Coronary artery (tissue), 2 donors: ENCODE measurements around the gene ALDH2.
"Not testable (repeated sequence)": the region's sequence is repeated elsewhere in the genome, so short reads cannot be mapped to it uniquely, and the experiment has no call there.

Experiments used
- DNase-seq: peaks from one replicate; pipeline ENCODE4 v3.0.0-alpha.2; 2017; ENCODE audit warnings: low spot score
- H3K27ac ChIP-seq, 2 donors: fragments of 200-600 bp; sonication (generic); one replicate each; pipeline ENCODE4 v1.5.1; 2016 to 2019
- H3K4me3 ChIP-seq: fragments of 200-600 bp; sonication (generic); 2 replicates; pipeline ENCODE4 v1.5.1; 2016; ENCODE audit warnings: mild to moderate bottlenecking, moderate library complexity
- CTCF ChIP-seq: fragments of 200-600 bp; sonication (generic); IDR thresholded peaks from one replicate; pipeline ENCODE4 v1.5.1; 2019; ENCODE audit warnings: antibody characterized with exemption

The ALDH2 gene

GRCh38 chr12:111806304-111806703 is 39.6 kb downstream of the ALDH2 start:
- DNase-seq = no peak
- no peak for TF ChIP-seq CTCF
- no peak overlapping the region for H3K27ac ChIP-seq

GRCh38 chr12:111807232-111807631 is 40.5 kb downstream of the ALDH2 start:
- TF ChIP-seq CTCF = no peak
- no peak for DNase-seq
- H3K4me3 ChIP-seq = no peak overlapping the region
- H3K27ac ChIP-seq = no peak overlapping the region

More at GRCh38 chr12:111806304-111806703, 39.6 kb downstream of the ALDH2 start:
- no peak overlapping the region for H3K4me3 ChIP-seq

GRCh38 chr12:111812881-111813741 is 46.4 kb downstream of the ALDH2 start:
- TF ChIP-seq CTCF = peak; percentile 74
- peak; percentile 80 for DNase-seq
- Histone ChIP-seq H3K27ac (no peak overlapping the region), H3K4me3 (no peak overlapping the region)

GRCh38 chr12:111816065-111816615 is 49.4 kb downstream of the ALDH2 start:
- Histone ChIP-seq H3K4me3 (no peak overlapping the region), H3K27ac (no peak overlapping the region)
- DNase-seq = no peak
- TF ChIP-seq CTCF = no peak

- not testable (repeated sequence) for H3K27ac ChIP-seq, DNase-seq, H3K4me3 ChIP-seq
Observed at GRCh38 chr12:111816898-111817297, 50.2 kb downstream of the ALDH2 start.

GRCh38 chr12:111818340-111818739 is 51.6 kb downstream of the ALDH2 start:
- H3K4me3 ChIP-seq = no peak overlapping the region
- DNase-seq = no peak
- no peak overlapping the region for H3K27ac ChIP-seq
- no peak for TF ChIP-seq CTCF

- Histone ChIP-seq H3K4me3 (no peak overlapping the region), H3K27ac (no peak overlapping the region)
- no peak for DNase-seq
- TF ChIP-seq CTCF = no peak
Observed at GRCh38 chr12:111819191-111820158, 52.7 kb downstream of the ALDH2 start.

- H3K4me3 ChIP-seq, H3K27ac ChIP-seq, DNase-seq: not testable (repeated sequence)
Observed at GRCh38 chr12:111820828-111821227, 54.1 kb downstream of the ALDH2 start.
